OCI-LY7 (cell line): ENCODE results near the gene MYLIP.

ENCODE experiments used
- EZH2phosphoT487 ChIP-seq: fragments of 200-600 bp; sonication (generic); IDR thresholded peaks from 2 replicates; pipeline ENCODE4 v1.6.1; 2018; ENCODE audit warnings: low read depth, borderline replicate concordance, mild to moderate bottlenecking, mixed run types, antibody characterized with exemption, low read length, moderate library complexity, mixed read lengths
- TF ChIP-seq, protein P1 (sequence below): fragments of 200-600 bp; sonication (generic); conservative IDR thresholded peaks from 2 replicates; pipeline ENCODE4 v1.5.1; 2014; ENCODE audit warnings: mild to moderate bottlenecking, antibody characterized with exemption, low read length, moderate library complexity, mixed read lengths

DNA sequence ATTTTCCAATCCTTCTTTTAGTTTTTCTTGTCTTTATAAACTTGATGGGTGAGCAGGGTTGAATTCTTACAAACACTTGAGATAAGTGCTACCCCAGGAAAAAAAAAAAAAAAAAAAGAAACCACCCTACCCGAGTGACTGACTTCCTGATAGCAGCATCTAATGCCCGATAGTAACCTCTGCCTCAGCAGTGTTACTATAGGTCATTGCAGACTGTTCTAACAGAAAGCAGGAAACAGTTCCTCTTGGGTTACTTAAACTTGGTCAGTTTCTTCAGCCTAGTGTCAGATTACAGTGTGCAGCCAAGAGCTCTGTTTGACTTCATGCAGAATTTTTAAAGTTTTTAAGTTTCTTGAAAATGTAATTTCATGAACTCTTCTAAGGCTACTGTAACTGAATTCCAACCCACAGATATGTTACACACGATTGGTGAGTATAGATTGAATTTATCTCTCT is 2.1 kb downstream of the MYLIP start:
- TF ChIP-seq, protein P1, sequence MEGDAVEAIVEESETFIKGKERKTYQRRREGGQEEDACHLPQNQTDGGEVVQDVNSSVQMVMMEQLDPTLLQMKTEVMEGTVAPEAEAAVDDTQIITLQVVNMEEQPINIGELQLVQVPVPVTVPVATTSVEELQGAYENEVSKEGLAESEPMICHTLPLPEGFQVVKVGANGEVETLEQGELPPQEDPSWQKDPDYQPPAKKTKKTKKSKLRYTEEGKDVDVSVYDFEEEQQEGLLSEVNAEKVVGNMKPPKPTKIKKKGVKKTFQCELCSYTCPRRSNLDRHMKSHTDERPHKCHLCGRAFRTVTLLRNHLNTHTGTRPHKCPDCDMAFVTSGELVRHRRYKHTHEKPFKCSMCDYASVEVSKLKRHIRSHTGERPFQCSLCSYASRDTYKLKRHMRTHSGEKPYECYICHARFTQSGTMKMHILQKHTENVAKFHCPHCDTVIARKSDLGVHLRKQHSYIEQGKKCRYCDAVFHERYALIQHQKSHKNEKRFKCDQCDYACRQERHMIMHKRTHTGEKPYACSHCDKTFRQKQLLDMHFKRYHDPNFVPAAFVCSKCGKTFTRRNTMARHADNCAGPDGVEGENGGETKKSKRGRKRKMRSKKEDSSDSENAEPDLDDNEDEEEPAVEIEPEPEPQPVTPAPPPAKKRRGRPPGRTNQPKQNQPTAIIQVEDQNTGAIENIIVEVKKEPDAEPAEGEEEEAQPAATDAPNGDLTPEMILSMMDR = no peak; the same call in 1 of the 2 replicates
- no peak for TF ChIP-seq EZH2phosphoT487
